Choroid plexus epithelial cell (primary cell): Measurements from ENCODE around the gene SIX3.

Experiments used
- DNase-seq: peaks from one replicate; pipeline ENCODE4 v3.0.0-alpha.2; 2010; ENCODE audit warnings: low read depth
- H3K4me3 ChIP-seq: 2 replicates; pipeline ENCODE4 v1.5.1; 2011; ENCODE audit warnings: low read depth, mild to moderate bottlenecking, control low read depth, low read length, moderate library complexity
- CTCF ChIP-seq: conservative IDR thresholded peaks from 2 replicates; pipeline ENCODE4 v1.5.1; 2011; ENCODE audit warnings: low read depth, mild to moderate bottlenecking, control low read depth, inconsistent platforms, low read length, moderate library complexity

The SIX3 gene

DNA sequence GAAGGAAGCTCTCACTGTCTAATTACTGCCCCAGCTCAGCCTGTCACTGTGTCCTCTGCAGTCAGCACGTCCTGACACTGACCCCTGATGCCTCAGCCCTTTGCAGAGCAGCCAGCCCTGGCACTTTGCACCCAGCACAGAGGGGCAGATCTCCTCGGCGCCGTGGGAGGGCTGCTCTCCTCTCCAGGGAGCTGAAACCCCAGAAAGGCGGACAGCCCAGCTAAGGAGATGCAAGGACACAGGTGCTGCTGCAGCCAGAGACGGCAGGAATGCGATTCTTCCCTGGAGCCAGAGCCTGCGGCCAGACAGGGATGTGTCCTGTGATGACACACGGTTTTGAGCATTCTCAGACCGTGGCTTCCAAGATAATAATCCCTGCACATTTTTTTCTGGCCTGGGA is 34.5 kb upstream of the SIX3 start:
- no peak for TF ChIP-seq CTCF
- DNase-seq: no peak
- no peak overlapping the region for H3K4me3 ChIP-seq

GRCh38 chr2:44909831-44910230 is 31.7 kb upstream of the SIX3 start:
- no peak for TF ChIP-seq CTCF

GRCh38 chr2:44912660-44913059 is 28.8 kb upstream of the SIX3 start:
- no peak overlapping the region for H3K4me3 ChIP-seq
- peak; percentile 37 for DNase-seq
- TF ChIP-seq CTCF: no peak

More at GRCh38 chr2:44909831-44910230, 31.7 kb upstream of the SIX3 start:
- DNase-seq: no peak
- no peak overlapping the region for H3K4me3 ChIP-seq

DNA sequence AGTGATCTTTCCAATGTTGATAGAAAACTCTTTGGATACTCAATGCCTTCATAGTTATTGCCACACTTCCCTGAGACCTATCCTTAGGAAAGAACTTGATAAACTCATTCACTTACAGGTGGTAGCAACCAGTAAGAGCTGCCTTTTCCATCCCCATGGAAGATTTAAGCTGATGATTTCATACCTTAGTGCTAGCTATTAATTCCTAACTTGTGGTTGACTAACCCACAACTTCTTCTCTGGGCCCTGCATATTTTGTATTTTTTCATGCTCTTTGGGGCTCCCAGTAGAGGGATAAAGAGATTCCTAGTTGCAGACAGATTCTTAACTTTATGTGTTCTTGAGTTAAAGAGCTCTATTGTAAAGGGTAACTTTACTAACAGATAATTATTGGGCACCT is 25.2 kb upstream of the SIX3 start:
- no peak for DNase-seq
- TF ChIP-seq CTCF: no peak
- H3K4me3 ChIP-seq: no peak overlapping the region

DNA sequence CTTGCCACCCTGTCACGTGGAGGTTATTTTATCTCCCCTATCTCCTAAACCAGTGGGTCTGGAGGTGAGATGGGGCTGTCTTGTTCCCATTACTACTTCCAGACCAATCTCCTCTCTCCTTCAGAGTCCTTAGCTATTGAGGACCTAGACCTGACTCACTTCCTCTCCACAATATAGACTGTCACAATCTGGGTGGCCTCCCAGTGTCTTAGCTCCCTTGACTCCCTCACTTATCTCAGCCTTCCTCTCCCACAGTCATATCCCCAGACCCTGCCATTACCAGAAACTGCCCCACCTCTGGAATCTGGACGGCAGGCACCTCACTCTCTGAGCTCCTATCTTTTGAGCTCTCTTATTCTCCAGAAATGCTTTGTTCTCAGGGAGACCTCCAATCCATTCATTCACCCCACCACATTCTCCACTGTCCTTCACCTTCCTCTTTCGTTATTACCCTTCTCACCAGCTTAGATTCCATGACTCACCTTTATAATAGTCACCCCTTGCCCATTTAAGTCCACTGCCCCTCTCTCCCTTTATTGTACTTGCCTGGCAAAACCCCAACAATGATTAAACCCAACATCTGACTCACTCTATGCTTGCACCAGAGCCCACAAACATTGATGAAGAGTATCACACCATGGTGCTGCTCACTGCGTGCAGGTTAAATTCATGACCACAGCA is 23.3 kb upstream of the SIX3 start:
- DNase-seq: no peak
- TF ChIP-seq CTCF: no peak
- H3K4me3 ChIP-seq: no peak overlapping the region

DNA sequence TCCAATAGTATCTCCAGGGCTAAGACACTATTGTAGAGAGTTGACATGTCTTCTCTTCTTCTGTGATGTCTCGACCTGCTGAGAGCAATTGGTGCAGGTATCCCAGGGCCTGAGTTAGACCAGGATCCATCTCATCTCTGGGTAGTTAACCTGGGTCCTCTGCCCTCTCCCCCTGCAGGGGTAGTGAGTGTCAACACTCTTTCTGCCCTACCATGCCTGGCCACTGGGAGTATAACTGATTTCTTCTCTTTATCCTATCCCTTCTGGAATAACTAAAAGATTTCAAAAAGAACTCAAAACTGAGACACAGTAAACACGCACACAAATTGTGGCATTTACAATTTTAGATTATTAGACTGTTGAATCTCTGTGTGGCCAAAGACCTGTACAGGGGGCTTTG is 20.8 kb upstream of the SIX3 start:
- TF ChIP-seq CTCF: no peak
- no peak overlapping the region for H3K4me3 ChIP-seq
- no peak for DNase-seq

DNA sequence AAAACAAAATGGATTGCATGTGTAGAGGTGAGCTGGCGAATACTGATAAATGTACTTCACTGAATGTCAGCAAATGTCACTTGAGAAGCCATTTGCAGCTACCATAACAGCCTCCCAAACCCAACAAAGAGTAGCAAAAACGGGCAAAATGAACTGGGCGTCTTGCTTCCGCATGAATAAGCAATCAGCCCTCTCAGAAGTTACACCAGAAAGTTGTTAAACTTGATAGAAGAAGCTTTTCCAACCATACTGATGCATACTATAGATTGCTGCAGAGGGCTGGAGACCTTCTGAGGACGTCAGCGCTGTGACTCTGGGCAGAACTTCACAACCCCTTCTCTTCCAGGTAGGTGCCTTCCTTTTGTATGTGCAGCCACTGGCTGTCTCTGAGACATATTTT is 18.7 kb upstream of the SIX3 start:
- TF ChIP-seq CTCF: no peak
- DNase-seq: no peak
- no peak overlapping the region for H3K4me3 ChIP-seq
